ENCODE data around the gene ALDOA.
"Not testable (repeated sequence)": the region's sequence is repeated elsewhere in the genome, so short reads cannot be mapped to it uniquely, and the experiment has no call there.

GRCh38 chr16:30040690-30041089, 24.9 kb upstream of the ALDOA start:
- not testable (repeated sequence) for TF ChIP-seq EP300 (IDR thresholded peaks at IDR 0.05; ENCODE audit: borderline replicate concordance in 1 of 2, control insufficient read depth in 1 of 2, low read depth in 2 of 2, low read length in 2 of 2); USF2 (IDR thresholded peaks at IDR 0.05; ENCODE audit: borderline replicate concordance, low read depth, low read length)

All from GM12878 (cell line).